Measurements from ENCODE around the gene CD101.
A peak's percentile ranks its signal among the peaks of the same experiment; 100 is the strongest.

The CD101 gene, protein sequence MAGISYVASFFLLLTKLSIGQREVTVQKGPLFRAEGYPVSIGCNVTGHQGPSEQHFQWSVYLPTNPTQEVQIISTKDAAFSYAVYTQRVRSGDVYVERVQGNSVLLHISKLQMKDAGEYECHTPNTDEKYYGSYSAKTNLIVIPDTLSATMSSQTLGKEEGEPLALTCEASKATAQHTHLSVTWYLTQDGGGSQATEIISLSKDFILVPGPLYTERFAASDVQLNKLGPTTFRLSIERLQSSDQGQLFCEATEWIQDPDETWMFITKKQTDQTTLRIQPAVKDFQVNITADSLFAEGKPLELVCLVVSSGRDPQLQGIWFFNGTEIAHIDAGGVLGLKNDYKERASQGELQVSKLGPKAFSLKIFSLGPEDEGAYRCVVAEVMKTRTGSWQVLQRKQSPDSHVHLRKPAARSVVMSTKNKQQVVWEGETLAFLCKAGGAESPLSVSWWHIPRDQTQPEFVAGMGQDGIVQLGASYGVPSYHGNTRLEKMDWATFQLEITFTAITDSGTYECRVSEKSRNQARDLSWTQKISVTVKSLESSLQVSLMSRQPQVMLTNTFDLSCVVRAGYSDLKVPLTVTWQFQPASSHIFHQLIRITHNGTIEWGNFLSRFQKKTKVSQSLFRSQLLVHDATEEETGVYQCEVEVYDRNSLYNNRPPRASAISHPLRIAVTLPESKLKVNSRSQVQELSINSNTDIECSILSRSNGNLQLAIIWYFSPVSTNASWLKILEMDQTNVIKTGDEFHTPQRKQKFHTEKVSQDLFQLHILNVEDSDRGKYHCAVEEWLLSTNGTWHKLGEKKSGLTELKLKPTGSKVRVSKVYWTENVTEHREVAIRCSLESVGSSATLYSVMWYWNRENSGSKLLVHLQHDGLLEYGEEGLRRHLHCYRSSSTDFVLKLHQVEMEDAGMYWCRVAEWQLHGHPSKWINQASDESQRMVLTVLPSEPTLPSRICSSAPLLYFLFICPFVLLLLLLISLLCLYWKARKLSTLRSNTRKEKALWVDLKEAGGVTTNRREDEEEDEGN

DNA sequence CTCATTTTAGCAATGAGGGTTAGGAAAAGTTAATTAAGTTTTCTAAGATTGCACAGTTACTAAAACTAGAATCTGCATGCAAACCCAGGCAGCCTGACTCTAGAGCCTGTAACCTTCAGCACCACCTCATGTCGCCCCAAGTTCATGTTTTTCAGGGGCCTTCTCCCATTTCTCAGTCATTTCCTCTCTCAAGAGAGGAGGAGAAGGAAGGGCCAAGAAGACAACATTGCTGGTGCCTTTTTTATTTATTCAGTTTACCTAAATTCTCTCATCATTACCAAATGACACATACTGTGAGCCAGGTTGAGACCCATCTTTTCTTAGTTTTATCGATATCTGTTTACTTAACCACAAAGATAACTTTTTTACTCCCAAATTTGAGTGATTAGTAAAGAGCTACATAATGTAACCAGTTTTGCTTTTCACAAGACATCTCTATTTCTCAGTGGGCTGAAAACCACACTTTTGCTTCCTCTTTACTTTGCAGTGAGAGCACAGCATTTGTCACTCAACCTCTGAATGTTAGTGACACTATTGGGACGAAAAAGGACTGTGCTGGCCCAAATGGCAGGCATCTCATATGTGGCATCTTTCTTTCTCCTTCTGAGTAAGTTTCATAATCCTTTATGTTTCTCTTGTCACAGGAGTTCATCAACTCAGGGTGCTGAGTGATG is at the start of gene CD101:
TSS of gene CD101 (plus strand) at position 507 of the 674 bp plus-strand sequence. CDS start at position 565, 58 bp downstream.
- Histone ChIP-seq H3K4me3 (ENCODE audit: low read depth in 1 of 2, low read length in 2 of 2) (no peak within 1 kb of the TSS), H3K36me3 (ENCODE audit: insufficient read depth, low read length) (no peaks in the 10 kb centered on the region), H3K4me1 (ENCODE audit: insufficient read depth, low read length) (no peaks in the 10 kb centered on the region), H3K27ac (ENCODE audit: low read length) (no peak within 1 kb of the TSS), H4K20me1 (ENCODE audit: insufficient read depth, low read length) (no peaks in the 10 kb centered on the region), H3K9ac (ENCODE audit: low read depth, low read length) (no peak within 1 kb of the TSS), H2AFZ (ENCODE audit: low read depth, low read length) (no peak within 1 kb of the TSS), H3K9me3 (ENCODE audit: insufficient read depth, low read length, severe bottlenecking) (no peaks in the 10 kb centered on the region), H3K79me2 (ENCODE audit: insufficient read depth, low read length) (no peaks in the 10 kb centered on the region), H3K27me3 (ENCODE audit: insufficient read depth, low read length, poor library complexity) (no peaks in the 10 kb centered on the region), H3K4me2 (ENCODE audit: insufficient read depth, low read length) (no peak within 1 kb of the TSS)
- DNase-seq (no peak), ATAC-seq (ENCODE audit: insufficient read depth, low read depth) (0 out of 3 replicates have a peak, but pooled peaks have one; percentile 24)
- TF ChIP-seq, protein P1, sequence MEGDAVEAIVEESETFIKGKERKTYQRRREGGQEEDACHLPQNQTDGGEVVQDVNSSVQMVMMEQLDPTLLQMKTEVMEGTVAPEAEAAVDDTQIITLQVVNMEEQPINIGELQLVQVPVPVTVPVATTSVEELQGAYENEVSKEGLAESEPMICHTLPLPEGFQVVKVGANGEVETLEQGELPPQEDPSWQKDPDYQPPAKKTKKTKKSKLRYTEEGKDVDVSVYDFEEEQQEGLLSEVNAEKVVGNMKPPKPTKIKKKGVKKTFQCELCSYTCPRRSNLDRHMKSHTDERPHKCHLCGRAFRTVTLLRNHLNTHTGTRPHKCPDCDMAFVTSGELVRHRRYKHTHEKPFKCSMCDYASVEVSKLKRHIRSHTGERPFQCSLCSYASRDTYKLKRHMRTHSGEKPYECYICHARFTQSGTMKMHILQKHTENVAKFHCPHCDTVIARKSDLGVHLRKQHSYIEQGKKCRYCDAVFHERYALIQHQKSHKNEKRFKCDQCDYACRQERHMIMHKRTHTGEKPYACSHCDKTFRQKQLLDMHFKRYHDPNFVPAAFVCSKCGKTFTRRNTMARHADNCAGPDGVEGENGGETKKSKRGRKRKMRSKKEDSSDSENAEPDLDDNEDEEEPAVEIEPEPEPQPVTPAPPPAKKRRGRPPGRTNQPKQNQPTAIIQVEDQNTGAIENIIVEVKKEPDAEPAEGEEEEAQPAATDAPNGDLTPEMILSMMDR (IDR thresholded peaks at IDR 0.05; ENCODE audit: borderline replicate concordance, extremely low read depth, low read length, poor library complexity, severe bottlenecking) = no peak

DNA sequence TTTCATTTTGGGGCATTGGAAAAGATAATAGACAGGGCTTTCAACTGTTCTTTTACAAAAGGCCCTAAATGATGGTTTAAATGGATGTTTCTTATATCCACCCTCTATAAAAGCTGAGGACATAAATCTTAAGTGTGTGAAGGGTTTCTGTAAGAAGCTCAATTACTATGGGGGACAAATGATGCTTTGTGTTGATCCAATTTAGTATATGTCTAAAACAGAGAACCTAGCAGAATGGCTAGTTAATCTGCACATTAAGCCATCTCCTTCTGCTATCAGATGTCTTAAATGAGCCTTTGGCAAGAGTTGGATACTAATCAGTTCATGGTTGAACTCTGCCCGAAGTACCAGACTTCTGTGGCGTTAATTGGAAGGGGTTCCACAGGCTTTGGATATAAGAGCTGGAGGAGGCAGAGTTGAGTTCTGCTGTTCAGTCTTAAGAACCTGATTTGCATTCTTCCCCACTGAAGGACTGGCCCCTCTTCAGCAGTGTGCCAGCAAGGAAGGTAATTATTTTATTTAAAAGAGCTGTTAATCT is 48.8 kb upstream of the CD101 start:
- Histone ChIP-seq H3K4me2 (ENCODE audit: insufficient read depth, low read length) (no peak overlapping the region), H3K27me3 (ENCODE audit: insufficient read depth, low read length, poor library complexity) (no peaks in the 10 kb centered on the region), H3K79me2 (ENCODE audit: insufficient read depth, low read length) (no peaks in the 10 kb centered on the region), H3K36me3 (ENCODE audit: insufficient read depth, low read length) (no peaks in the 10 kb centered on the region), H2AFZ (ENCODE audit: low read depth, low read length) (no peak overlapping the region), H3K4me1 (ENCODE audit: insufficient read depth, low read length) (no peaks in the 10 kb centered on the region), H3K9ac (ENCODE audit: low read depth, low read length) (no peak overlapping the region), H3K9me3 (ENCODE audit: insufficient read depth, low read length, severe bottlenecking) (no peaks in the 10 kb centered on the region), H3K27ac (ENCODE audit: low read length) (no peak overlapping the region), H3K4me3 (ENCODE audit: low read depth in 1 of 2, low read length in 2 of 2) (no peak overlapping the region), H4K20me1 (ENCODE audit: insufficient read depth, low read length) (no peaks in the 10 kb centered on the region)
- DNase-seq (no peak), ATAC-seq (ENCODE audit: insufficient read depth, low read depth) (no peak)
- no peak for TF ChIP-seq EZH2 (IDR thresholded peaks at IDR 0.05; ENCODE audit: borderline replicate concordance, low read depth, low read length, severe bottlenecking)
- TF ChIP-seq, protein P1 (IDR thresholded peaks at IDR 0.05; ENCODE audit: borderline replicate concordance, extremely low read depth, low read length, poor library complexity, severe bottlenecking) = no peak

DNA sequence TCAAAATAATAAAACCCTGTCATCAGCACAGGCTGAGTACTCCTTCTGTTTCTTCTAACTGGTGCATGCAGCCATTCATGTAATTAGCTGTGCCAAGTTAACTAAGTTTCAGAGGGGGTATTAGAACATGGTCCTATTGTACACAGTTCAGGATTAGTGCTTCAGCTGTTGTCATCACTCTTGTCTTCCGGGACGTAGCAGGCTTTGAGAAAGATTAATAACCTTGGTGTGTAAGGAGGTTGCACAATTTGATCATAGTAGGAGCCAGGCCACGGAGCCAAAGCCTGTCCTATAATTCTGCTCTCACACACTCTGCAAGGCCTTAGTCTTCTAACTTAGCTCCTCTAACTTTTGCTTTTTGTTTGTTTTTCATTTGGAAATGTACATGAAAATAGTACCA is 47.1 kb upstream of the CD101 start:
- no peak for TF ChIP-seq EZH2 (IDR thresholded peaks at IDR 0.05; ENCODE audit: borderline replicate concordance, low read depth, low read length, severe bottlenecking)
- TF ChIP-seq, protein P1 (IDR thresholded peaks at IDR 0.05; ENCODE audit: borderline replicate concordance, extremely low read depth, low read length, poor library complexity, severe bottlenecking) = no peak
- H3K4me1 ChIP-seq (ENCODE audit: insufficient read depth, low read length) = no peaks in the 10 kb centered on the region
- no peak for DNase-seq
- H3K4me2 ChIP-seq (ENCODE audit: insufficient read depth, low read length) = no peak overlapping the region
- H3K36me3 ChIP-seq (ENCODE audit: insufficient read depth, low read length) = no peaks in the 10 kb centered on the region
- ATAC-seq (ENCODE audit: insufficient read depth, low read depth) = no peak
- H3K27me3 ChIP-seq (ENCODE audit: insufficient read depth, low read length, poor library complexity) = no peaks in the 10 kb centered on the region
- no peaks in the 10 kb centered on the region for H3K9me3 ChIP-seq (ENCODE audit: insufficient read depth, low read length, severe bottlenecking)
- no peak overlapping the region for H2AFZ ChIP-seq (ENCODE audit: low read depth, low read length)
- H3K9ac ChIP-seq (ENCODE audit: low read depth, low read length) = no peak overlapping the region
- no peaks in the 10 kb centered on the region for H3K79me2 ChIP-seq (ENCODE audit: insufficient read depth, low read length)
- H3K27ac ChIP-seq (ENCODE audit: low read length) = no peak overlapping the region
- H4K20me1 ChIP-seq (ENCODE audit: insufficient read depth, low read length) = no peaks in the 10 kb centered on the region
- H3K4me3 ChIP-seq (ENCODE audit: low read depth in 1 of 2, low read length in 2 of 2) = no peak overlapping the region

Measured in DND-41 (cell line).